Femur (tissue), 1 donor: Measurements from ENCODE around the gene MAPK11.
A peak's percentile ranks its signal among the peaks of the same experiment; 100 is the strongest.
"Not testable (repeated sequence)": the region's sequence is repeated elsewhere in the genome, so short reads cannot be mapped to it uniquely, and the experiment has no call there.

Source experiments
- DNase-seq: peaks from one replicate; pipeline ENCODE4 v3.0.0-alpha.2; 2017

MAPK11 gene

DNA sequence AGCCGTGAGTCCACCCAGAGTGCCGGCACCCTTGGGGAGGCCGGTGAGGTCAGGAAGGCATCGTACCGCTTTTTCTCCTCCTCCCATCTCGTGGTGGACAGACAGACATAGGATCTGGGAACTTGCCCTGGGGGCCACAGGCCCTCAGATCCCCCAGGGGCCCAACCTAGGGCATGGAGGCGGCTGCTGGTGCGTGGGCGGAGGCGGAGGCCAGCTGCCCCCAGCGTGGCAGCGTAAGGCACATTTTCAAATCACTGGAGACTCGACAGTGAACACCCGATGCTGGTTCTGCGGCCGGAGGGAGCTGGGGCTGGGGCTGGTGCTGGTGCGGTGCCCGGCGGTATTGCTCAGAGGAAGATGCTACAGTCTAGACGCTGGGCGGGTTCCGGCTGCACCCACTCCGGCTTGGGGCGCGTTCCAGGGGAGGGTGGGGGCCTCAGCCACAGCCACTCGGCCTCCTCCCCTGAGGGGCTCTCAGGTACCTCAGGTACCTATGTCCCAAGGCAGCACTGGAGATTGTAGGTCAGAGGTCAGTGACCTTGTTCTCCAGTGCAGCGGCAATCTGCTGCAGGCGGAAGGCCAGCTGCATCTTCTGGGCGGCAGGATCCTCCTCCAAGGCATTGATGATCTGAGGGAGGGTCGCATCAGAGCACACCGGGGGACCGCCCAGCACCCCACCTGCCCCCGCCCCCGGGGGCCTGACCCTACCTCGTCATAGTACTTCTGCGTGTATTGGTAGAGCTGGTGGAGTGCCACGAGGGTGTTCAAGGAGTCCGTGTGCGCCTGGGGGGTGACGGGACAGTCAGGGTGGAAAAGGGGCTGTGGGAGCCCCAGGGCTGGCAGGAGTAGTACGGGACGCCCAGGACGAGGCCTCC lies 5.2 kb upstream of the MAPK11 start:
- no peak for DNase-seq

DNA sequence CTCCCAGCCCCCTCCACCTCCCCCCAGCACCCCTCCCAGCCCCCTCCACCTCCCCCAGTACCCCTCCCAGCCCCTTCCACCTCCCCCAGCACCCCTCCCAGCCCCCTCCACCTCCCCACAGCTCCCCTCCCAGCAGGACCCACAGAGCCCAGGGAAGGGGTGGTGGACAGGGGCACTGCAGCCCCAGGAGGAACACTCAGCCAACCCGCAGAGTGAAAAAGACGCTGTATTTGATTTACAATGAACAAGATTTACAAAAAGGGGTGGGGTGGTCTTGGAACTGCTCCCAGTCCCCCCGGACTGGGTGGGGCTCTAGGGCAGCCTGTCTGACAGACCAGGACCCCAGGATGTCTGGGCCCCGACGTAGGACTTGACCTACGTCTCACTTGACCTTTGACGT lies 4.6 kb upstream of the MAPK11 start:
- no peak for DNase-seq

DNA sequence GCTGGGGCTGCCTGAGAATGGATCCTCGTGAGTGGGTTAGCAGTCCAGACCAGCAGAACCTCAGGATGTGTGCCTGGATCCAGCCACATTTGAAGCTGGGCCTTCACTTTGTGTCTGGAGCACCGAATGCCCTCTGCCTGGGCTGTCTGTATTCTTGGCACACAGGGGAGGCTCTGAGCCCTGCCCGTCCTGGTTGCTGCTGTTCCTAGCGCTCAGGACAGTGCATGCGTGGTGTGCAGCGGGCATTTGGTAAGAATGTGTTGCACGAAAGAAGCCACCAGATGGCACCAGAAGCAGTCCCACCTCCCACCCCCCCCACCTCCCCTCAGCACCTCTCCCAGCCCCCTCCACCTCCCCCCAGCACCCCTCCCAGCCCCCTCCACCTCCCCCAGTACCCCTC lies 4.1 kb upstream of the MAPK11 start:
- peak; percentile 67 for DNase-seq

DNA sequence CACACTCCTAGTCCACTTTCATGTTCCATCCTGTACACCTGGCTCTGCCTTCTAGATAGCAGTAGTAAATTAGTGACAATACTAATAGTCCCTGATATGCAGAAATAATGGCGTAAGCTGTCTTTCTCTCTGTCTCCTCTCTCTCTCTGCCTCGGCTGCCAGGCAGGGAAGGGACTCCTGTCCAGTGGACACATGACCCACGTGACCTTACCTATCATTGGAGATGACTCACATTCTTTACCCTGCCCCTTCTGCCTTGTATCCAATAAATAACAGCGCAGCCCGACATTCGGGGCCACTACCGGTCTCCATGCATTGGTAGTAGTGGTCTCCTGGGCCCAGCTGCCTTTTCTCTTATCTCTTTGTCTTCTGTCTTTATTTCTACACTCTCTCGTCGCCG lies 3.6 kb upstream of the MAPK11 start:
- DNase-seq, result not testable (repeated sequence)

DNA sequence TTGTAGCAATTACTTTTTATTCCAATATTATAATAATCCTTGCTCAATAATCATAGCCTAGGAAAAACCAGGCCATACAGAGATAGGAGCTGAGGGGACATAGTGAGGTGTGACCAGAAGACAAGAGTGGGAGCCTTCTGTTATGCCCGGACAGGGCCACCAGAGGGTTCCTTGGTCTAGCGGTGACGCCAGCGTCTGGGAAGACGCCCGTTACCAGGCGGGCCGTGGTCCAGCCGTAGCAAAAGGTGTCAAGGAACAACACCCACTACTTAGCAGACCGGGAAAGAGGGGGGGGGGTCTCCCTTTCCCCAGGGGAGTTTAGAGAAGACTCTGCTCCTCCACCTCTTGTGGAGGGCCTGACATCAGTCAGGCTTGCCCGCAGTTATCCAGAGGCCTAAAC lies 3.2 kb upstream of the MAPK11 start:
- not testable (repeated sequence) for DNase-seq

DNA sequence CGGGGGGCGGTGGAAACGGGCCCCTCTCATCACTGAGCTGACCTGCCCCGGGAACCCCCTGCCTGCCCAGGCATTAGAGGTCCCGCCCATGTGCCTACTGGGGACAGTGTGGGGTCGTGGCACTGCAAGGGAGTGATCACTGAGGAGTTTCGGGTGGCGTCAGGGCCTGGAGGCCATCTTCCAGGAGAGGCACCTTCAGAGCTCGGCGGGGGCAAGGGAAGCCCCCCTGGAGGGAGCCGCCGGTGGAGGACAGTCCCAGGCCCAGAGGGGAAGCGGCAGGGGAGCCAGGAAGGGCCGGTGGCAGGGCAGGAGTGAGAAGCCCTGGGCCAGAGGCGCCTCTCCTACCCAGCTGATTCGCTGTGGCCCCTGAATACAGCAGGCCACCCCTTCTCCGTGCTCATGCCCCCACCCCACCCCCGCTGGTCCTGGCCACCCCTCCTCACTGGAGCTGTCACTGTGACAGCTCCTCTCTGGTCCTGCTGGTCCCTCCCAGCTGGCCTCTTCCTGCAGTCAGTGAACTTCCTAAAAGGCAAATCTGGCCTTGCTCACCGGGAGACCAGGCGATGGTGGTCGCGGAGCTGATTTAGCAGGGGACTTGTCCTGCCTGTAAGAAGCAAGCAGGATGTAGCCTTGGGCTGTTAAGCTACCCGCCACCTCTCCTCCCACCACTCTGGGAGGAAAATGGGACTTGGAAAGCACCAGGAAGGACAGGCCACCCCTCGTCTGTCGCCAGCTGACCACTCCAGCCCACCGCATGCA lies 2.0 kb upstream of the MAPK11 start:
- no peak for DNase-seq

DNA sequence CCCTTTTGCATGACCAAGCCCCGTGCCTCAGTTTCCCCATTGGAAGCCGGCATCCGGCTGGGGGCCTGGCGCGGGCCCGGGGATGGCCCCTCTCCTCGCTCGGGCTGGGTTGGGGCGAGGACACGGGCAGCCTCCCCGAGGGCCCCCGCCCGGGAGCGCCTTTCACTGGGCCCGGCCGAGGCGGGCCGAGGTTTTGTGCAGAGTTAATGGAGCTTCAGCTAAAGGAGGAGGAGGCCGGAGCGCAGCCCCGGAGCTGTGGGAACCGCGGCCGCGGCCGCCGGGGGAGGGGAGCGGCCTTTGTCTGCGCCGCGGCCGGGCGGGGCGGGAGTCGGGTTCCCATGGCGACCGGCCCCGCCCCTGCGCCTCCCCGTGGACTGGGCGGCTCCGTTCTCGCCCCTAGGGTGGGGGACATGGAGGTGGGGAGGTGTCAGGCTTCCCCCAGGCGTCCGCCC lies 1.4 kb upstream of the MAPK11 start:
- peak; percentile 65 for DNase-seq

DNA sequence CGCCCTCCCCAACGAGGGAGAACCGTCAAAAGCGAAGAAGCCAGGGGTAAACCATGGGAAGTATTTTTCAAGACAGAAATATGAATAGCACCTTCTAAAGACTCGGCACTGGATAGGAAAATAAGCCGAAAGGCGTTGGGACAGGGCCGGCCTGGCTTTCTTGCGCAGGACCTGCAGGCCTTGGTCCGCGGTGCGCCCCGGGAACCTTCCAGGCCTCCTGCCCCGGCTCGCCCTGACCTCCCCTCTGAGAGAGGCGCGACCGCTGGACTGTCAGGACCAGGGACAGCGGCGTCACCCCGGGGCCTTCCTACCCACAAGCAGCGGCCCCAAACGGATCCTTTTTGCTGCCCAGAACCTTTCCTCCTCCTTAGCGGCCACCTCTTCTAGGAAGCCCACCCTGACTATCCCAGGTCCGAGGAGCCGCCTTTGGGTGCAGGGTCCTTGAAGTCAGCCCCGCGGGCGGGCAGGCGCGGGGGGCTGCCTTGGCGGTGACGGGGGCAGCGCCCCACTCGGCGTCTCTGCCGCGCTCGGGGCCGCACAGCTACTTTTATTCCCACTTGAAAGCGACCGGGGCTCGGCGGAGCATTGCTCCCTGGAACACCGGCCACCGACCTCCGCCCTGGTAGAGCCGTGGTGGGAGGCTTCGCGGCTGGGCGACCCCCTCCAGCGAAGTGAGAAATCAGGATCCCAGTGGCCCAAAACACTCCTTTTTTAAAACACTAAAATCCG lies 650 bp upstream of the MAPK11 start:
- peak; percentile 80 for DNase-seq

DNA sequence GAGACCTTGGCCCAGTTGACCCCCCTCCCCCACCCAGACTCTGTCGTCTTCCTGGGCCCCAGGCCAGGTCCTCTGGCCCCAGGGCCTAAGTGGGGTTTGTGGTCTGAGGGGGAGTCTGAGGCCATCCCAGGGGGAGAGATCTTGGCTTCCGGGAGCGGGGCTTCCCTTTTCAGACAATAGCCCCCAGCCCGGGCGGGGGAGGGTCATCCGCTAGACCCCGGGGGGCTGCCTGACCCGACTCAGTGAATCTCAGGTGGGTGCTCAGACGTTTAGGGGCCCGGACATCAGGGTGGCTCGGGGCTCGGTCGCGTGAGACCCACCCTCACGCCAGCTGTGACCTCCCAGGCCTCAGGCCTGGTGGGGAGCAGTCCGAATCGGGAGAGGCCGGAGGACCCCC lies 609 bp downstream of the MAPK11 start:
- no peak for DNase-seq

DNA sequence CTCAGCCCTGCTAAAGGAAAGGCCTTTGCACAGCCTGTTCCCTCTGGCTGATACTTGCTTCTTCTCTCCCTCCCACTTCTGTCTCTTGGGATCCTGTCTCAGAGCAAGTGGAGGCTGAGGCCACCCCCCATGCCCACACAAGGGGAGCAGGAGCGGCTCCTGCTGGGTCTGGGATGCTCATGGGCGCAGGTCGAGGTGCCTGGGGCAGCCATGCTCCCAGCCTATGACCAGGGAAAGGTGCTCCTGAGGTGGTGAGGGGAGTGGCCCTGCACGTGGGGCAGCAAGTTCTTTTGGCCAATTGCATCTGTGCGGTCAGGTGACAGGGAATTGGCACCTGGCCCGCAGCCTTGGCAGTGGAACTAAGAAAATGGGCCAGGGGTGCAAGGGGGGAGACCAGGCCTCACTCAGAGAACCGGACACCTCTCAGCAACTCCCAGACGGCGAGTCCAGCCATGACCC lies 1.5 kb downstream of the MAPK11 start:
- DNase-seq, result no peak

DNA sequence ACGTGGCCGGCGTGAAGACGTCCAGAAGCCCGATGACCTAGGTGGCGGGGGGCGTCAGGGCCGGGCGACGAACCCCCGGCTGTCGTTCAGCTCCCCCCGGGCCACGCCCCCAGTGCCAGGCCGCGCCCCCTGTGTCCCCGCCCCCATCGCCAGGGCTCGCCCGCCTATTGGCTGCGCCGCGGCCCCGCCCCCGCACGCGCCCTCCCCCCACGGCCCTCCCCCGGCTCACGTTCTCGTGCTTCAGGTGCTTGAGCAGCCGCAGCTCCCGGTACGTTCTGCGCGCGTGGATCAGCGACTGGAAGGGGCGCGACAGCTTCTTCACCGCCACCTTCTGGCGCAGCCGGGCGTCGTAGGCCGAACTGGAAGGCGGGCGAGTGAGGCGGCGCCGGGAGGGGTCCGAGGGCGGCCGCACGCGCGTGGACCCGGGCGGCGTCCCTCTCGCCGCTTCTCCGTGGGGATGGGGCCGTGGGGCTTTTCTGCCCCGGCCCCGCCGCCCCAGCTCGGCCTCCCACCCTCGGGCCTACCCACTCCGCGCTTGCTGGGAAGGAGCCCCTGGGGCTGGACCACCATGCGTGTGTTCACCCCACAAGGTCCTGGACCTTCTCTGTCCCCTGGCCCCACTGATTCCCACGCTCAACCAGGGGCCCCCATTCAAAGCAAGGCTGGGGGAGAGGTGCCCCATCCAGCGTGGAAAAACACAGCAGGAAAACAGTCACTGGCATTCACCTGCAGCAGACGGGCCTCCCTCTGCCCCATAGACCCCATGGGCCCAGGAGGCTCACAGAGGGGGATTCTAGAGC lies 2.4 kb downstream of the MAPK11 start:
- DNase-seq, result peak; percentile 76

DNA sequence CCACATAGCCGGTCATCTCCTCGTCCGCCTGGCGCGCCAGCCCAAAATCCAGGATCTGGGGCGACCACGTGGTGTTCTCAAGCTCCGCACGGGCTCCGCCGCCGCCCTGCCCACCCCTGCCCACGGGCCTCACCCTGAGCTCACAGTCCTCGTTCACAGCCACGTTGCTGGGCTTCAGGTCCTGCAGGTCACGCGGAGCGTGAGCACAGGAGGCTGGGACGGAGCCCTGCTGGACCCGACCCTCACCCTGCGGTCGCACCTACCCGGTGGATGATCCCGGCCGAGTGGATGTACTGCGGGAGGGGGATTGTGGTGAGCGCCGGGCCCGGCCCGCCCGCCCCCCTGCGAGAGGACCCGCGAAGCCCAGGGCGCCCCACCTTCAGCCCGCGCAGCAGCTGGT lies 3.2 kb downstream of the MAPK11 start:
- no peak for DNase-seq

DNA sequence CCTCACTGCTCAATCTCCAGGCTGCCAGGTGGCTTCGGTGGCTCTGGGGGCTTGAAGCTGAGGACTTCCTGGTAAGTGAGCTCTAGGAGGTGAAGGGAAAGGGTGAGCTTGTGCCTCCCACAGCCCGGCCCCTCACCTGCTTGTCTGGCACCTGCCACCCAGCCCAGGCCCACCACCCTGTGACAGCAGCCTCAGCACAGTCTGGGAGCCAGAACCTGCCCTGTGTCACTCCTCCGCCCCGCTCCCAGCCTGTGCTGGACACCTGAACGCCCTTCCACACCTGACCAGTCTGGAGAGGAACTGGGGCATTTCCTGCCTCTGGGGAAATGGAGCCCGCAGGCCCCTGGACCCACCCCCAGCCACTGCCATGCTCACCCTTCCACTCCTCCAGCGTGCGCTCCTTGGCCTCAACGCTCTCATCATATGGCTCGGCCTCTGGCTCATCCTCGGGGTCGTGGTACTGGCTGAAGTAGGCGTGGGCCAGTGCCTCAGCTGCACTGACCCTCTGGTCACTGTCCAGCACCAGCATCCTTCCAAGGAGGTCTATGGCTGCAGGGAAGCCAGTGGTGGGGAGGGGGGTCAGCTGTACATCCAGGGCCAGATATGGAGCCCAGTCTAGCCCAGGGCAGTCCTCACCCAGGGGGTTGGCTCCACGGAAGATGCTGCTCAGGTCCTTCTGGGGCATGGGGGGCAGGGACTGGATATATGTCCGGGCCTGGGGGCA lies 5.1 kb downstream of the MAPK11 start:
- no peak for DNase-seq

DNA sequence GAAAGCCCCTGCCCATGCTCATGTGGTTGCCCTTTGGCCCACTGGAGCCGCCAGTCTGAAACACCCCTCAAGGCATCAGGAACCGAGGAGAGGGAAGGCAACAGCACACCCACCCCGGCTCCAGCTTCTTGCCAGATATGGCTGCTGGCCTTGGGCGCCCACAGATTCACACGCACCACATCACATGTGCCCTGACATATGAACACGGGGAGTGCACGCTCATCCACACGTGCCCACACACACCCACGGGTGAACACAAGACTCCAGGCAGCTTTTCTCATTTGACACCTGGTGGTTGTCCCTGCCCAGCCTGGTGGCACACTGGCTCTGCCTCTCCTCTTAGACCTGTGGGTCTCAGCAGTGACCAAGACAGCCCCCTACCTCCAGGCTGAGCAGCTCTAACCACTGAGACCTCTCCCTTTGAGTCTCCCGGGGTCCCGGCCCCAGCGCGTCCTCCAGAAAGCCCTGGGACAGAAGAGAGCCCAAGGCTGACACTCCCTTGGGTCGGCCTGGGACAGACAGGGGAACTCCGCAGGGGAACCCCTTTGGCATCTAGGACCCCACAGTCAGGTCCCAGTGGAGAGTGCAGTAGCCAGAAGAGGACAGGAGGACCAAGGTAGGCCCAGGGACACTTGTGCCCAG lies 6.0 kb downstream of the MAPK11 start:
- no peak for DNase-seq

DNA sequence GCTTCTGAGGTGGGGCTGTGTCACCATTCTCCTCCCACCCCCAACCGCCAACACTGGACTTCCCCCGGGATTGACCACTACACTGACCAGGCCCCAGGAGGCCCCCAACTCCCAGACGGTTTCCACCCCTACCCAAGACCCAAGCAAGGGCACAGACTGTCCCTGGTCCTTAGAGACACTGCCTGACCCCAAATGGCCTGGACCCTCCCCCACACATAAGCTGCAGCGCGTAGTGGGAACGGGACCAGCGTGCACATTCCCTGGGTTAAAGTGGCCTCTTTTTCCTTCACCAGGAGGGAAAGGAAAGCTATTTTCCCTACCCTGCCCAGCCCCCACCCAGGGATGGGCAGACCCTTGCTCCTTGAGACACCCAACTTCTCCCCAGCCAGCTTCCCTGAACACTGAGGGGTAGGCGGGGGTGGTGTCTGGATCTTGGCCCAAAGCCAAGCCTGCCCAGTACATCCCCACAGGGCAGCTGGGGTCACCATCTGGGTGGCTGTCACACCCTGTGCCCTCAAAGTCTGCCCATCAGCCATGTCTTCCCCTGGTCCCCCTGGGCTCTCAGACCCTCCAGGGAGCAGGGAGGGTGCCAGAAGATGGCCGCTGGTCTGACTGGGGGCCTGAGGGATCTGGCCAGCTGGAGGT lies 7.1 kb downstream of the MAPK11 start:
- no peak for DNase-seq

DNA sequence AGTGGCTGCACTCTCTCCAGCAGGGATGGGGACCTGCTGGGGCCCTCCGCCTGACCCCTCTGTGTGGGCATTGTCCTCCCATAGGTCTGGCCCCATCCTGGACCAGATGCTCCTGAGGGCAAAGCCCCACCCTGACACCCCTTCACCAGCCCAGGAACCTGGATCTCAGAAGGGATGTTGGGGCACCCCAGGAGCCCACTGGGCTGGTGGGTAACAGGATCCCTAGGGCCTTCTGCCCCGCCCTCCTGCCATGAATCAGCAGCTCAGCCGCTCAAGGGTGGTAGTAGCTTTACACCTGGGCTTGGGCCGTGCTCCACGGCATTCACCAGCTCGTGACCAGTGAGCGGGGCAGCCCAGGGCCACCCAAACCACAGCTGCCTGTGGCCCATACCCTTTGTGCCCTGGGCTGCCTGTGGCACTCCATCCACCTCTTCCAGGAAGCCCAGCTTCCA lies 7.7 kb downstream of the MAPK11 start:
- no peak for DNase-seq

DNA sequence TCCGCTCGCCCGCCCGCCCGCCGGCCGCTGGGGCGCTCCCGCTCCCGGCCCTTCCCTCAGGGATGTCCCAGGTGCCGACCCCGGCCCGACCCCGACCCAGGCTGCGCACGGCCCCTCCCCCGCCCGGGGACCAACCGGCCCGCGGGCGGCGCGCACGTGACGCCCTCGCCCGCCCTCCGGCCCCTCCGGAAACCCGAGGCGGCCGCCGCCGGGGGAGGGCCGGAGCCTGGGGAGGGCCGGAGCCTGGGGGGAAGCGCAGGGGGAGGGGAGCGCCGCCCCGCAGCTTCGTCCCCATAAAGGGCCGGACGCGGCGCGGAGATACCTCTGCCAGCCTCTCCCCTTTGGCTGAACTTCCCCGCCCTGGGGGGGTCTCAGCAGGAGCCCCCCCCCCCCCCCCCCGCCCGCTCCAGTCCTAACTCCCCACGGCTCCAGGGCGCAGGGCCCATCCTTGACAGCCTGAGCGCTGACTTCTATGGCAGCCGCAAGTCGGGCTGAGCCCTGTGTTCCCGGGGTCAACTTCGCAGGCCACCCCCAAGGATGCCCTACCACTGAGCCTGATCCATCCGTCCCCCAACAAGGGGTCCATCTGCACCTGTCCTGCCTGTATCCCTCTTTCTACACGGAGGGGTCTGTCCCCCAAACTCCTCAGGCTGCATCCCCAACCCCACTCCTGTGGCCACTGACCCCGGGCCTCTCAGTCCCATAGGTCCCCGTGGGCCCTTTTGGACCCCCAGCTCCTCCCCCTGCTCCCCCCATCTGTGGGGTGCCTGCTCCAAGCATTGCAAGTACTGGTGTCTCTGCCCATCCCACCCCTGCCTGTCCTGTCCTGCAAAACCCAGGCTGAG lies 8.3 kb downstream of the MAPK11 start, which contains the start of gene MAPK12:
MAPK12 (minus strand) TSS at position 69 of the 845 bp plus-strand sequence. CDS start 174 bp downstream, outside the sequence.
- DNase-seq, result no peak

DNA sequence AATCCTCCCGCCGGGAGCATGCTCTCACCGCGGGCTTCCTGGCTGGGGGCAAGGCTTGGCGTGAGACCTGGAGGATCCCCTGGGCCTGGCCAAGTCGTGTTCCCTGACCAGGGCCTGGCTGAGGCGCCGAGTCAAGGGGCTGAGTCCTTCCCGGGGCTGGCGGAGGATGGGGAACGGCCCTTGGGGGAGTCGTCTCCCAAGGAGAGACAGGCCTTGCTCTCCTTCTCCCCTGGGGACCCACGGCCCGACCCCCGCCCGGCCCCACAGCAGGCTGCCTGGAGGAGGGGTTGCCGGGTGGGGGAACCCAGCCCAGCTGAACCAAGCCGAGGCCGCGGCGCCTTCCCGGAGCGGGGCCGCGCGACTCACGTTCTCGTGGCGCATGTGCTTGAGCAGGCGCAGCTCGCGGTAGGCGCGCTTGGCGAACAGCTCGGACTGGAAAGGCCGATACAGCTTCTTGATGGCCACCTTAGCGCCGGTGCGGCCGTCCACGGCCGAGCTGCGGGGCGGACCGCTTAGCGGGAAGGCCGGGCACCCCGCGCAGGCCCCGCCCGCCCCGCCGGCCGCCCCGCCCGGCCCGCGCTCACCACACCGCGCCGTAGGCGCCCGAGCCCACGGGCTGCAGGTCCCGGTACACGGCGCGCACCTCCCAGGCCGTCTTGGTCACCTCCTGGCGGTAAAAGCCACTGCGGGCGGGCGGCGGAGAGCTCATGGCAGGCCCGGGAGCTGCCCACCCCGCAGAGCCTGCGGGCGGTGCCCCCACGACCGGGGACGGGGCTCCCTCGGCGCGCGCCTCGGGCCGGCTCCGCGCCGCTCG lies 9.2 kb downstream of the MAPK11 start:
- DNase-seq, result peak; percentile 62

DNA sequence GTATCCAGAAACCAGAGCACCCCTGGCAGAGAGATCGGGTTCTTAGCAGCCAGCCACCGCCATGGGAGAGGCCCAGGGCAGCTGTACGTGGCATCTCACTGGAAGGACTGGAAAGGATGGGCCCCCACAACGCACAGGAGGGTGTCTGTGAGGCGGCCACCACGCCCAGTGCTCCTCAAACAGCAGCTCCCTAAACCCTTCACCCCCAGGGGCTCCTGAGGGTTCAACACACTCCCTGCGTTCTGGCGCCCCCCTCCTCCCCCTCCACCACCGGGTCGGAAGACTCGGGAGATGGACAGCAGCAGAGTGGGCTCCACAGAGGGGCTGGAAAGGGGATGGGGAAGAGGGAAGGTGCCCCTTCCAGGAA lies 9.8 kb downstream of the MAPK11 start:
- no peak for DNase-seq
